DND-41 (cell line): Measurements from ENCODE around the gene SGPL1.

ENCODE experiments used
- ATAC-seq: fragments of 200-7000 bp; cut with Tn5 transposase; 3 replicates; pipeline ENCODE4 v1.9.1; 2021; ENCODE audit warnings: low read depth; ENCODE audit not compliant: insufficient read depth
- DNase-seq: peaks from one replicate; pipeline ENCODE4 v3.0.0-alpha.2; 2020
- H2AFZ ChIP-seq: 2 replicates; pipeline ENCODE4 v1.6.0; 2012; ENCODE audit warnings: low read depth, low read length
- H3K27ac ChIP-seq: 2 replicates; pipeline ENCODE4 v1.5.1; 2012; ENCODE audit warnings: low read length, inconsistent platforms
- H3K27me3 ChIP-seq: fragments of 200-600 bp; sonication (generic); 2 replicates; pipeline ENCODE4 v1.6.0; 2012; ENCODE audit warnings: low read length, mild to moderate bottlenecking, inconsistent platforms; ENCODE audit not compliant: insufficient read depth, poor library complexity
- H3K36me3 ChIP-seq: 2 replicates; pipeline ENCODE4 v1.5.1; 2012; ENCODE audit warnings: low read length, inconsistent platforms; ENCODE audit not compliant: insufficient read depth
- H3K4me1 ChIP-seq: 2 replicates; pipeline ENCODE4 v1.5.1; 2012; ENCODE audit warnings: mild to moderate bottlenecking, low read length; ENCODE audit not compliant: insufficient read depth
- H3K4me2 ChIP-seq: 2 replicates; pipeline ENCODE4 v1.6.0; 2012; ENCODE audit warnings: mild to moderate bottlenecking, moderate library complexity, low read length, inconsistent platforms; ENCODE audit not compliant: insufficient read depth
- H3K4me3 ChIP-seq, 2 experiments: fragments of 200-600 bp in 1 of 2; shearing (Covaris generic) in 1 of 2; 2 replicates each; pipeline ENCODE4 v1.5.1; 2012 to 2016; ENCODE audit warnings: inconsistent platforms in 2 of 2, low read length in 2 of 2, mild to moderate bottlenecking in 2 of 2, low read depth in 1 of 2, moderate library complexity in 1 of 2
- H3K79me2 ChIP-seq: 2 replicates; pipeline ENCODE4 v1.6.0; 2012; ENCODE audit warnings: low read length, inconsistent platforms; ENCODE audit not compliant: insufficient read depth
- H3K9ac ChIP-seq: 2 replicates; pipeline ENCODE4 v1.6.0; 2012; ENCODE audit warnings: low read depth, mild to moderate bottlenecking, inconsistent platforms, low read length, moderate library complexity
- H3K9me3 ChIP-seq: 2 replicates; pipeline ENCODE4 v1.5.1; 2012; ENCODE audit warnings: low read length, moderate library complexity, mild to moderate bottlenecking, inconsistent platforms; ENCODE audit not compliant: insufficient read depth, severe bottlenecking
- H4K20me1 ChIP-seq: 2 replicates; pipeline ENCODE4 v1.6.0; 2012; ENCODE audit warnings: low read length; ENCODE audit not compliant: insufficient read depth
- EZH2 ChIP-seq: IDR thresholded peaks from 3 replicates; pipeline ENCODE4 v1.6.1; 2012; ENCODE audit warnings: borderline replicate concordance, low read depth, mild to moderate bottlenecking, moderate library complexity, low read length, inconsistent platforms; ENCODE audit not compliant: severe bottlenecking
- TF ChIP-seq, protein P1 (sequence below): IDR thresholded peaks from 2 replicates; pipeline ENCODE4 v1.5.1; 2012; ENCODE audit warnings: borderline replicate concordance, low read length, moderate library complexity, mild to moderate bottlenecking; ENCODE audit not compliant: poor library complexity, severe bottlenecking; ENCODE audit errors: extremely low read depth

Gene SGPL1

GRCh38 chr10:70906953-70907636 is 91.3 kb downstream of the SGPL1 start:
- H3K79me2 ChIP-seq: no peaks in the 10 kb centered on the region
- H4K20me1 ChIP-seq: no peaks in the 10 kb centered on the region
- no peak for ATAC-seq
- no peak overlapping the region for H3K4me2 ChIP-seq
- H3K9me3 ChIP-seq: no peaks in the 10 kb centered on the region
- no peak overlapping the region for H3K4me3 ChIP-seq
- H2AFZ ChIP-seq: no peak overlapping the region
- H3K4me1 ChIP-seq: no peaks in the 10 kb centered on the region
- H3K27ac ChIP-seq: no peak overlapping the region
- TF ChIP-seq EZH2: no peak
- TF ChIP-seq, protein P1, sequence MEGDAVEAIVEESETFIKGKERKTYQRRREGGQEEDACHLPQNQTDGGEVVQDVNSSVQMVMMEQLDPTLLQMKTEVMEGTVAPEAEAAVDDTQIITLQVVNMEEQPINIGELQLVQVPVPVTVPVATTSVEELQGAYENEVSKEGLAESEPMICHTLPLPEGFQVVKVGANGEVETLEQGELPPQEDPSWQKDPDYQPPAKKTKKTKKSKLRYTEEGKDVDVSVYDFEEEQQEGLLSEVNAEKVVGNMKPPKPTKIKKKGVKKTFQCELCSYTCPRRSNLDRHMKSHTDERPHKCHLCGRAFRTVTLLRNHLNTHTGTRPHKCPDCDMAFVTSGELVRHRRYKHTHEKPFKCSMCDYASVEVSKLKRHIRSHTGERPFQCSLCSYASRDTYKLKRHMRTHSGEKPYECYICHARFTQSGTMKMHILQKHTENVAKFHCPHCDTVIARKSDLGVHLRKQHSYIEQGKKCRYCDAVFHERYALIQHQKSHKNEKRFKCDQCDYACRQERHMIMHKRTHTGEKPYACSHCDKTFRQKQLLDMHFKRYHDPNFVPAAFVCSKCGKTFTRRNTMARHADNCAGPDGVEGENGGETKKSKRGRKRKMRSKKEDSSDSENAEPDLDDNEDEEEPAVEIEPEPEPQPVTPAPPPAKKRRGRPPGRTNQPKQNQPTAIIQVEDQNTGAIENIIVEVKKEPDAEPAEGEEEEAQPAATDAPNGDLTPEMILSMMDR: no peak
- H3K27me3 ChIP-seq: peaks cover 6% of the 10 kb centered on the region
- no peak for DNase-seq
- no peaks in the 10 kb centered on the region for H3K36me3 ChIP-seq
- no peak overlapping the region for H3K9ac ChIP-seq

DNA sequence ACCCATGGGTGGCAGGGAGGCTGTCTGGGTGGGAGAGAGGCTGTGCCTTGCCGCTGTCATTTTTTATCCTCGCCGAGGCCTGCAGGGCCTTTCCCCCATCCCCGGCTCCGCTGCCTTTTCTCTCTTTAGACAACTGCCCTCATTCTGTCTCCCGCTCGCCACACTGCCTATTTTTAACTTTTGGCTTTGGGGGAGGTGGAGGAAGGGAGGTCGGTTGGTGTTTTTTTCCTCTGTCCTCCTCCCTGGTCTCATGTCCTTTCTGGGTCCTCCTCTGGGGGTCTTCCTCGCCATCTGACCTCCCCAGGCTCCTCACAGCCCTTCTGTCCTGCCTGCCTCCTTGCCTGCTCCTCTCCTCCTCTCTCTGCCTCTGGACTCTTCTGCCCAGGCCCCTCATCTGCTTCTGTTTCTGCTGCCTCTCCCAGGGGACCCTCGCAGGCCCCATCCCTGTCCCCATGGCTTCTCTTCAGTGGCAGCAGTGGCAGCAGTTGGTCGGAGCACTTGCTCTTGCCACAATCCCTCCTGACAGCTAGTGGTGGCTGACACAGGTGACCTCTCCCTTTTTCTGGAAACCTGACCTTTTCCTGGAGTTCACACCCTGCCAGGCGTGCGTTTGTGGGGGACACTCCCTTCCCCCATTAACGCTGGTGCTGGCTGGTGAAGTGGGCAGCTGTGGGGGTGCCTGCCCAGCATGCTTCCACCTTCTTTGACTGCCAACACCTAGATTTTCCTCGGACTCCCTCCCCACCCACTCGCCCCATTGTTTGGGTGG is 92.1 kb downstream of the SGPL1 start:
- Histone ChIP-seq H3K36me3 (no peaks in the 10 kb centered on the region), H3K9me3 (no peaks in the 10 kb centered on the region), H3K79me2 (no peaks in the 10 kb centered on the region), H3K27ac (no peak overlapping the region), H4K20me1 (no peaks in the 10 kb centered on the region), H3K9ac (no peak overlapping the region), H3K4me1 (no peaks in the 10 kb centered on the region), H3K4me2 (no peak overlapping the region), H2AFZ (no peak overlapping the region), H3K27me3 (peaks cover 6% of the 10 kb centered on the region), H3K4me3 (no peak overlapping the region)
- no peak for TF ChIP-seq EZH2
- TF ChIP-seq, protein P1: no peak
- ATAC-seq (no peak), DNase-seq (no peak)

GRCh38 chr10:70908406-70909296 is 92.9 kb downstream of the SGPL1 start:
- Histone ChIP-seq H3K27ac (no peak overlapping the region), H3K4me3 (no peak overlapping the region), H3K4me2 (no peak overlapping the region), H3K9me3 (no peaks in the 10 kb centered on the region), H2AFZ (no peak overlapping the region), H3K9ac (no peak overlapping the region), H3K27me3 (peaks cover 6% of the 10 kb centered on the region), H3K79me2 (no peaks in the 10 kb centered on the region), H3K4me1 (no peaks in the 10 kb centered on the region), H4K20me1 (no peaks in the 10 kb centered on the region), H3K36me3 (no peaks in the 10 kb centered on the region)
- no peak for ATAC-seq
- no peak for DNase-seq
- TF ChIP-seq, protein P1: no peak
- TF ChIP-seq EZH2: no peak
